Testis (tissue), 2 donors: Measurements from ENCODE around the gene CNNM1.

Experiments
- CTCF ChIP-seq, 3 experiments: fragments of 450-650 bp in 2 of 3; fragments of 200-600 bp in 1 of 3; sonication (generic) in 1 of 3; IDR thresholded peaks; one replicate each; pipeline ENCODE4 v1.5.1; 2016 to 2019; ENCODE audit warnings: antibody characterized with exemption in 3 of 3, mild to moderate bottlenecking in 2 of 3, moderate library complexity in 1 of 3
- POLR2A ChIP-seq: fragments of 450-650 bp; IDR thresholded peaks from one replicate; pipeline ENCODE4 v1.6.1; 2017; ENCODE audit warnings: antibody characterized with exemption, mild to moderate bottlenecking, moderate library complexity

- TF ChIP-seq POLR2A (no peak), CTCF (IDR thresholded peaks at IDR 0.05) (no peak)
These were observed 12.8 kb downstream of the CNNM1 start for GRCh38 chr10:99341860-99342490.
